Adrenal gland (tissue), 12 donors: Measurements from ENCODE around the gene C6orf52. TPM values are rescaled to one million over a fixed set of nuclear protein-coding genes. Genes with fewer than 3 reads are reported as not detected.

Experiments used
- DNase-seq, 7 donors: peaks; one replicate each; pipeline ENCODE4 v3.0.0-alpha.2; 2019 to 2020
- H3K27ac ChIP-seq, 5 donors: fragments of 200-600 bp; sonication (generic) in 4 of 5; 1 replicate in 3 of 5; 2 replicates in 2 of 5; pipeline versions ENCODE4 v1.5.1 to v1.8.0; 2016 to 2020; ENCODE audit warnings: mild to moderate bottlenecking in 1 of 5
- H3K27me3 ChIP-seq: fragments of 200-600 bp; 2 replicates; pipeline ENCODE4 v1.8.0; 2021
- H3K36me3 ChIP-seq, 2 donors: fragments of 200-600 bp; replicated peaks in 1 of 2; 1 replicate in 1 of 2; 2 replicates in 1 of 2; pipeline versions ENCODE4 v1.5.1 to v1.8.0; 2018 to 2022
- H3K4me1 ChIP-seq, 2 donors: fragments of 200-600 bp; replicated peaks in 1 of 2; 1 replicate in 1 of 2; 2 replicates in 1 of 2; pipeline versions ENCODE4 v1.5.1 to v1.8.0; 2018 to 2021
- H3K4me3 ChIP-seq, 4 donors: fragments of 200-600 bp; sonication (generic) in 3 of 4; one replicate each; pipeline ENCODE4 v1.5.1; 2016 to 2018
- H3K9me3 ChIP-seq, 3 donors: fragments of 200-600 bp; sonication (generic) in 1 of 3; replicated peaks in 1 of 3; 1 replicate in 2 of 3; 2 replicates in 1 of 3; pipeline versions ENCODE4 v1.5.1 to v1.8.0; 2016 to 2021
- POLR2A ChIP-seq, 2 donors: fragments of 450-650 bp; IDR thresholded peaks; one replicate each; pipeline ENCODE4 v1.6.1; 2017; ENCODE audit warnings: antibody characterized with exemption in 2 of 2, mild to moderate bottlenecking in 2 of 2, moderate library complexity in 1 of 2
- WGBS, 4 donors: extraction: QIAGEN DNeasy Blood & Tissue Kit in 2 of 4; methylation state at CpG; one replicate each; pipeline versions ENCODE4 v1.1.5 to v1.1.7; 2013 to 2017; 5-methylcytosine and 5-hydroxymethylcytosine counted together
- intact Hi-C, 2 donors: fragments of 100-400 bp; cut with DNase I; formaldehyde crosslinking; loops; one replicate each; pipeline versions ENCODE4 v1.14.1 to v1.15.0; 2022 to 2023
- polyA plus RNA-seq, 3 donors: library from polyadenylated mRNA; stranded (reverse); fragments of 200-250 nt in 2 of 3; fragments of 350-450 nt in 1 of 3; fragmentation: Illumina TruSeq in 1 of 3; extraction: RNeasy Lipid Tissue Mini Kit (QIAGEN cat#74804) in 1 of 3; gene quantifications; one replicate each; pipeline ENCODE4 v1.2.3, GENCODE V29; 2013 to 2014
- total RNA-seq, 9 donors: library from RNA; depleted of rRNA in 4 of 9; stranded (reverse); fragments of >200 nt in 4 of 9; fragments of 120-200 nt in 1 of 9; fragmentation: NEBNext Ultra II Directional in 1 of 9; extraction: Animal tissue kit (Norgen Biotek cat#: 25700) in 1 of 9; gene quantifications; one replicate each; pipeline versions ENCODE4 v1.1.0 to v1.2.4, GENCODE V29; 2013 to 2023
- TF ChIP-seq, protein P1 (sequence below), 6 experiments: fragments of 450-650 bp in 4 of 6; fragments of 200-600 bp in 2 of 6; sonication (generic) in 1 of 6; IDR thresholded peaks; 1 replicate in 5 of 6; 2 replicates in 1 of 6; pipeline versions ENCODE4 v1.5.1 to v1.8.0; 2016 to 2021; ENCODE audit warnings: antibody characterized with exemption in 6 of 6, mild to moderate bottlenecking in 2 of 6, moderate library complexity in 1 of 6
- donor health status: healthy with polysubstance abuse.
- donor health status: Bipolar disorder and iron deficiency.
- donor health status: DM: yes; HTN: yes; CAD: no.
- donor health status: DM: no; HTN: no; CAD: no.
- donor health status: DM: no; HTN: no; CAD: no.
- donor health status: DM: yes; HTN: yes; CAD: no.

The C6orf52 gene
- total and polyA plus RNA-seq, 12 donors, result 0.96 to 5.5 (median 2.8) TPM; not detected in 3

DNA sequence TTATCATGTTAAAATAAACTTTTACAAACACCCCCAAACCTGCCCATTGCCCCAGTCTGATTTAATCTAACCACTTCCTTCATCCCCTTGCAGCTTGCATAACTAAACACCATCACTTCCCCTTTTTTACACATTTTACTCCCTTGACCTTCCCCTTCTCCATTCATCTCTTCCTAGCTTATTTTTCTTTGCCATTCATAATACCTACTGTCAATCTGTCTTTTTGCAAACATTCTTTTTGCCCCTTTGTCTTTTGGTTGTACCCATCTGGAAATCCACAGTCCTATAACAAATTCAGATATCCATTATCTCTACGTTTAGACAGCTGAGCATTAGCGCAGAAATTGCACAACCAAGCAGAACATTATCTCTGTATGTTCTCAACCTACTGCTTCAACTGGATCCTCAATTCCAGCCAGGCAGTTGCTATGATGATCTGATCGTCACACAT lies 51.2 kb downstream of the C6orf52 start:
- no peak overlapping the region for H3K27ac ChIP-seq
- no peaks in the 10 kb centered on the region for H3K4me1 ChIP-seq
- WGBS, 4 donors, result 43 to 58% (median 55%) methylated on average over 3 of the region's 3 CpGs
- DNase-seq, result no peak
- no peaks in the 10 kb centered on the region for H3K9me3 ChIP-seq
- no peak overlapping the region for H3K4me3 ChIP-seq
- H3K36me3 ChIP-seq, result no peaks in the 10 kb centered on the region
- H3K27me3 ChIP-seq, result no peaks in the 10 kb centered on the region
- no peak for TF ChIP-seq POLR2A (IDR thresholded peaks at IDR 0.05)
- TF ChIP-seq, protein P1, sequence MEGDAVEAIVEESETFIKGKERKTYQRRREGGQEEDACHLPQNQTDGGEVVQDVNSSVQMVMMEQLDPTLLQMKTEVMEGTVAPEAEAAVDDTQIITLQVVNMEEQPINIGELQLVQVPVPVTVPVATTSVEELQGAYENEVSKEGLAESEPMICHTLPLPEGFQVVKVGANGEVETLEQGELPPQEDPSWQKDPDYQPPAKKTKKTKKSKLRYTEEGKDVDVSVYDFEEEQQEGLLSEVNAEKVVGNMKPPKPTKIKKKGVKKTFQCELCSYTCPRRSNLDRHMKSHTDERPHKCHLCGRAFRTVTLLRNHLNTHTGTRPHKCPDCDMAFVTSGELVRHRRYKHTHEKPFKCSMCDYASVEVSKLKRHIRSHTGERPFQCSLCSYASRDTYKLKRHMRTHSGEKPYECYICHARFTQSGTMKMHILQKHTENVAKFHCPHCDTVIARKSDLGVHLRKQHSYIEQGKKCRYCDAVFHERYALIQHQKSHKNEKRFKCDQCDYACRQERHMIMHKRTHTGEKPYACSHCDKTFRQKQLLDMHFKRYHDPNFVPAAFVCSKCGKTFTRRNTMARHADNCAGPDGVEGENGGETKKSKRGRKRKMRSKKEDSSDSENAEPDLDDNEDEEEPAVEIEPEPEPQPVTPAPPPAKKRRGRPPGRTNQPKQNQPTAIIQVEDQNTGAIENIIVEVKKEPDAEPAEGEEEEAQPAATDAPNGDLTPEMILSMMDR (IDR thresholded peaks at IDR 0.05), result no peak
- intact Hi-C loops, result no loop called here

GRCh38 chr6:10641528-10641927 lies 52.9 kb downstream of the C6orf52 start:
- Histone ChIP-seq H3K4me1 (no peaks in the 10 kb centered on the region), H3K27me3 (no peaks in the 10 kb centered on the region), H3K27ac (no peak overlapping the region), H3K36me3 (no peaks in the 10 kb centered on the region), H3K9me3 (no peaks in the 10 kb centered on the region), H3K4me3 (no peak overlapping the region)
- no peak for TF ChIP-seq POLR2A (IDR thresholded peaks at IDR 0.05)
- TF ChIP-seq, protein P1 (IDR thresholded peaks at IDR 0.05), result no peak
- 53 to 65% (median 61%) methylated on average over 3 of the region's 3 CpGs for WGBS, 4 donors
- intact Hi-C loops, result no loop called here
- DNase-seq, result no peak

GRCh38 chr6:10640412-10640811 lies 54.0 kb downstream of the C6orf52 start:
- intact Hi-C loops, result no loop called here
- Histone ChIP-seq H3K9me3 (no peaks in the 10 kb centered on the region), H3K4me3 (no peak overlapping the region), H3K27ac (no peak overlapping the region), H3K36me3 (no peaks in the 10 kb centered on the region), H3K27me3 (no peaks in the 10 kb centered on the region), H3K4me1 (no peaks in the 10 kb centered on the region)
- 82 to 94% (median 92%) methylated on average over 7 to 8 of the region's 8 CpGs for WGBS, 4 donors
- no peak for DNase-seq
- TF ChIP-seq, protein P1 (IDR thresholded peaks at IDR 0.05), result no peak
- TF ChIP-seq POLR2A (IDR thresholded peaks at IDR 0.05), result no peak

DNA sequence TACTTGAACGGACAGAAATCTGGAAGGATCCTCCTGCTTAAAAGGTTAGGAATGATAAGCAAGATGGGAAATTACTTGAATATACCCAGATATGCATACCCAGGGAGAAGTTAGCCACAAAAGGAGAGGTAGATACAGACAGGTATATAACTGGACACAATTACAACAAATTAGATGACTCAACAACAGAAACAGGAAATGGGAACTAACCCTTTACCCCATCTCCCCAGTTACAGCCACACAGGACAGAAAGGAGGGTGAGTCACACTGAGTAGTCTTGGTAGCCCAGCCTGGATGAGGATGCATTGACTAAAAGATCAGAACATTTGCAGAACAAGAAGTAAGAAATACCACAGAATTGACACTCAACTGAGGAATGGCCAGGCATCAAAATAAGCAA lies 61.2 kb downstream of the C6orf52 start:
- Histone ChIP-seq H3K36me3 (no peaks in the 10 kb centered on the region), H3K27me3 (no peaks in the 10 kb centered on the region), H3K27ac (no peak overlapping the region), H3K4me3 (no peak overlapping the region), H3K4me1 (no peaks in the 10 kb centered on the region), H3K9me3 (no peaks in the 10 kb centered on the region)
- DNase-seq, result no peak
- no peak for TF ChIP-seq POLR2A (IDR thresholded peaks at IDR 0.05)
- TF ChIP-seq, protein P1 (IDR thresholded peaks at IDR 0.05), result no peak
- intact Hi-C loops, result no loop called here
- WGBS, 4 donors, result 65 to 79% (median 66%) methylated on average over 1 of the region's 1 CpG
